ENCODE measurements around the gene THAP4.
"Not testable (repeated sequence)": the region's sequence is repeated elsewhere in the genome, so short reads cannot be mapped to it uniquely, and the experiment has no call there.

THAP4 gene

GRCh38 chr2:241612156-241613016, 24.6 kb downstream of the THAP4 start:
- DNase-seq (ENCODE audit: low read depth in 2 of 2), result no peak

GRCh38 chr2:241611062-241611461, 25.9 kb downstream of the THAP4 start:
- no peak for DNase-seq (ENCODE audit: low read depth in 2 of 2)

GRCh38 chr2:241609859-241610793, 26.8 kb downstream of the THAP4 start:
- peak; percentile 77 to 80 for DNase-seq (ENCODE audit: low read depth in 2 of 2)

- DNase-seq (ENCODE audit: low read depth in 2 of 2), result no peak
These were observed 28.1 kb downstream of the THAP4 start for GRCh38 chr2:241608881-241609280.

- no peak for DNase-seq (ENCODE audit: low read depth in 2 of 2)
These were observed 29.6 kb downstream of the THAP4 start for GRCh38 chr2:241607162-241607885.

- DNase-seq (ENCODE audit: low read depth in 2 of 2), result no peak
These were observed 30.8 kb downstream of the THAP4 start for GRCh38 chr2:241606186-241606585.

GRCh38 chr2:241603686-241604085, 33.3 kb downstream of the THAP4 start:
- no peak for DNase-seq (ENCODE audit: low read depth in 2 of 2)

GRCh38 chr2:241602720-241603119, 34.2 kb downstream of the THAP4 start:
- no peak for DNase-seq (ENCODE audit: low read depth in 2 of 2)

- DNase-seq (ENCODE audit: low read depth in 2 of 2), result no peak
These were observed 35.1 kb downstream of the THAP4 start for GRCh38 chr2:241601841-241602240.

- no peak for DNase-seq (ENCODE audit: low read depth in 2 of 2)
These were observed 37.3 kb downstream of the THAP4 start for GRCh38 chr2:241599615-241600014.

- DNase-seq (ENCODE audit: low read depth in 2 of 2), result no peak
These were observed 38.5 kb downstream of the THAP4 start for GRCh38 chr2:241598487-241598886.

GRCh38 chr2:241598061-241598460, 38.9 kb downstream of the THAP4 start:
- DNase-seq (ENCODE audit: low read depth in 2 of 2), result no peak

GRCh38 chr2:241597561-241597960, 39.4 kb downstream of the THAP4 start:
- DNase-seq (ENCODE audit: low read depth in 2 of 2), result no peak

- DNase-seq (ENCODE audit: low read depth in 2 of 2), result no peak
These were observed 41.3 kb downstream of the THAP4 start for GRCh38 chr2:241595600-241596140.

GRCh38 chr2:241593271-241593670, 43.7 kb downstream of the THAP4 start:
- DNase-seq (ENCODE audit: low read depth in 2 of 2), result no peak

- DNase-seq (ENCODE audit: low read depth in 2 of 2), result no peak
These were observed 44.7 kb downstream of the THAP4 start for GRCh38 chr2:241592126-241592845.

- DNase-seq (ENCODE audit: low read depth in 2 of 2), result not testable (repeated sequence)
These were observed 46.2 kb downstream of the THAP4 start for GRCh38 chr2:241590496-241591455.

- not testable (repeated sequence) for DNase-seq (ENCODE audit: low read depth in 2 of 2)
These were observed 47.1 kb downstream of the THAP4 start for GRCh38 chr2:241589863-241590262.

- DNase-seq (ENCODE audit: low read depth in 2 of 2), result no peak
These were observed 50.2 kb downstream of the THAP4 start for GRCh38 chr2:241586564-241587264.
